ENCODE results near the gene TCAP. TPM values are rescaled to one million over a fixed set of nuclear protein-coding genes. Genes with fewer than 3 reads are reported as not detected.

Gene TCAP
- total and polyA plus RNA-seq, 3 donors from 2014 or later = 3.0 to 49.8 (median 6.0) TPM

GRCh38 chr17:39671651-39672521, 6.7 kb downstream of the TCAP start:
- WGBS, 2 donors = 60 to 79% methylated on average over 8 to 19 of the region's 19 CpGs
- intact Hi-C loops (cut with DNase I; ENCODE audit: low total_unique reads) = no loop called here

GRCh38 chr17:39672522-39673334, 7.6 kb downstream of the TCAP start:
- no peak overlapping the region for H3K27ac ChIP-seq
- DNase-seq = no peak

More at GRCh38 chr17:39671651-39672521, 6.7 kb downstream of the TCAP start:
- Histone ChIP-seq H3K9me3 (no peaks in the 10 kb centered on the region), H3K27me3 (no peaks in the 10 kb centered on the region), H3K36me3 (ENCODE audit: low read depth, missing control alignments) (no peaks in the 10 kb centered on the region), H3K27ac (no peak overlapping the region), H3K4me3 (no peak overlapping the region), H3K4me1 (peaks cover 12% of the 10 kb centered on the region)
- peak; percentile 57 for DNase-seq
- TF ChIP-seq POLR2A (IDR thresholded peaks at IDR 0.05) (no peak), CTCF (IDR thresholded peaks at IDR 0.05) (peak; percentile 29 to 60 (median 41))

GRCh38 chr17:39673335-39674081, 8.4 kb downstream of the TCAP start:
- intact Hi-C loops (cut with DNase I; ENCODE audit: low total_unique reads) = no loop called here
- no peak for DNase-seq
- no peak overlapping the region for H3K4me3 ChIP-seq
- H3K36me3 ChIP-seq (ENCODE audit: low read depth, missing control alignments) = no peaks in the 10 kb centered on the region
- no peak overlapping the region for H3K27ac ChIP-seq
- no peaks in the 10 kb centered on the region for H3K9me3 ChIP-seq
- TF ChIP-seq CTCF (IDR thresholded peaks at IDR 0.05) = no peak
- TF ChIP-seq POLR2A (IDR thresholded peaks at IDR 0.05) = no peak
- no peaks in the 10 kb centered on the region for H3K27me3 ChIP-seq
- 77 to 82% methylated on average over 5 to 13 of the region's 13 CpGs for WGBS, 2 donors
- no peaks in the 10 kb centered on the region for H3K4me1 ChIP-seq

More at GRCh38 chr17:39672522-39673334, 7.6 kb downstream of the TCAP start:
- no peaks in the 10 kb centered on the region for H3K36me3 ChIP-seq (ENCODE audit: low read depth, missing control alignments)
- no peak for TF ChIP-seq POLR2A (IDR thresholded peaks at IDR 0.05)
- TF ChIP-seq CTCF (IDR thresholded peaks at IDR 0.05) = no peak
- H3K9me3 ChIP-seq = no peaks in the 10 kb centered on the region
- intact Hi-C loops (cut with DNase I; ENCODE audit: low total_unique reads) = no loop called here
- WGBS, 2 donors = 82 to 90% methylated on average over 11 to 15 of the region's 15 CpGs
- H3K4me3 ChIP-seq = no peak overlapping the region
- no peaks in the 10 kb centered on the region for H3K27me3 ChIP-seq
- peaks cover 4% of the 10 kb centered on the region for H3K4me1 ChIP-seq

GRCh38 chr17:39674179-39674578, 9.0 kb downstream of the TCAP start:
- no peaks in the 10 kb centered on the region for H3K4me1 ChIP-seq
- WGBS, 2 donors = 87 to 100% methylated on average over 1 to 5 of the region's 5 CpGs
- no peaks in the 10 kb centered on the region for H3K27me3 ChIP-seq

More at GRCh38 chr17:39674179-39674578, 9.0 kb downstream of the TCAP start:
- no peak for DNase-seq
- intact Hi-C loops (cut with DNase I; ENCODE audit: low total_unique reads) = no loop called here
- TF ChIP-seq CTCF (IDR thresholded peaks at IDR 0.05) (no peak), POLR2A (IDR thresholded peaks at IDR 0.05) (no peak)
- no peak overlapping the region for H3K27ac ChIP-seq
- no peaks in the 10 kb centered on the region for H3K9me3 ChIP-seq
- H3K36me3 ChIP-seq (ENCODE audit: low read depth, missing control alignments) = no peaks in the 10 kb centered on the region
- H3K4me3 ChIP-seq = no peak overlapping the region
